GM12878 (cell line): ENCODE results near the gene NT5M.

Source experiments
- CEBPB ChIP-seq, 2 experiments: fragments of 150-350 bp in 1 of 2; IDR thresholded peaks; 2 replicates each; pipeline ENCODE4 v1.6.1; 2012 to 2014; ENCODE audit warnings: low read depth in 2 of 2, low read length in 2 of 2, borderline replicate concordance in 1 of 2, inconsistent platforms in 1 of 2
- ELK1 ChIP-seq: IDR thresholded peaks from 2 replicates; pipeline ENCODE4 v1.6.1; 2012; ENCODE audit warnings: low read depth, low read length, improper control_type of control experiment
- GABPA ChIP-seq: IDR thresholded peaks from 2 replicates; pipeline ENCODE4 v1.6.1; 2014; ENCODE audit warnings: antibody characterized with exemption, low read depth, mild to moderate bottlenecking, inconsistent platforms
- RB1 ChIP-seq: fragments of 450-650 bp; formaldehyde crosslinking; IDR thresholded peaks from 2 replicates; pipeline ENCODE4 v1.6.1; 2017; ENCODE audit warnings: mild to moderate bottlenecking, borderline replicate concordance
- YY1 ChIP-seq: IDR thresholded peaks from 2 replicates; pipeline ENCODE4 v1.6.1; 2011; ENCODE audit warnings: low read depth, mild to moderate bottlenecking, low read length

DNA sequence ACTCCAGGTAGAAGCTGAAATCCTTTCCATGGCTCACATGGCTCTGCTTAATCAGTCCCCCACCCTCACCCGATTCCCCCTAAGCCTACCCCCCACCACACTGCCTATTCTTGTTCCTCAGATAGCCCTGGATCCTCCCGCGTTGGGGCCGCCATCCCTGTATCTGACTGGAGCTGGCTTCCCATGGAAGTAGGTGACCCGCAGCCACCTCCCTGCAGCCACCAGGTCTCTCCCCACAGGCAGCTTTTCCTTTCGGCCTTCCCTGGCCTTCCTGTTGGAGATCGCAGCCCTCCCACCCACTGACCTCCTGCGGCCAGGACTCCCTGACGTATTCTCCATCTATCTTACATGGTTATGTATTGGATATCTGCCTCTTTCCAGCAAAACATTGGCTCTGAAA, 91.3 kb downstream of the NT5M start:
- no peak for TF ChIP-seq YY1
- no peak for TF ChIP-seq GABPA
- no peak for TF ChIP-seq RB1
- no peak for TF ChIP-seq CEBPB (IDR thresholded peaks at IDR 0.05; ENCODE audit: borderline replicate concordance in 1 of 2, low read depth in 2 of 2, low read length in 2 of 2)
- TF ChIP-seq ELK1 = no peak
